Osteoblast (primary cell): ENCODE measurements around the gene CBFA2T3. TPM values are rescaled to one million over a fixed set of nuclear protein-coding genes. Genes with fewer than 3 reads are reported as not detected.
A peak's percentile ranks its signal among the peaks of the same experiment; 100 is the strongest.

Experiments used
- DNase-seq: peaks from one replicate; pipeline ENCODE4 v3.0.0; 2011; ENCODE audit warnings: low spot score, mixed read lengths; ENCODE audit not compliant: insufficient read length; ENCODE audit errors: missing footprints
- H2AFZ ChIP-seq: 2 replicates; pipeline ENCODE4 v1.6.0; 2011; ENCODE audit warnings: mild to moderate bottlenecking, low read length
- H3K27ac ChIP-seq: 2 replicates; pipeline ENCODE4 v1.5.1; 2011; ENCODE audit warnings: mild to moderate bottlenecking, low read depth, low read length, moderate library complexity
- H3K27me3 ChIP-seq: 2 replicates; pipeline ENCODE4 v1.6.0; 2012; ENCODE audit warnings: mild to moderate bottlenecking, control low read depth, inconsistent platforms, low read length, moderate library complexity; ENCODE audit not compliant: insufficient read depth
- H3K36me3 ChIP-seq: 2 replicates; pipeline ENCODE4 v1.5.1; 2011; ENCODE audit warnings: mild to moderate bottlenecking, low read length, control low read depth, moderate library complexity; ENCODE audit not compliant: insufficient read depth
- H3K4me1 ChIP-seq: 2 replicates; pipeline ENCODE4 v1.5.1; 2011; ENCODE audit warnings: mild to moderate bottlenecking, low read length, control low read depth, moderate library complexity; ENCODE audit not compliant: insufficient read depth
- H3K4me2 ChIP-seq: 2 replicates; pipeline ENCODE4 v1.6.0; 2011; ENCODE audit warnings: mild to moderate bottlenecking, low read length; ENCODE audit not compliant: insufficient read depth
- H3K4me3 ChIP-seq: fragments of 200-600 bp; sonication (generic); 3 replicates; pipeline ENCODE4 v1.5.1; 2012; ENCODE audit warnings: mild to moderate bottlenecking, low read length, inconsistent platforms; ENCODE audit not compliant: insufficient read depth
- H3K79me2 ChIP-seq: 2 replicates; pipeline ENCODE4 v1.6.0; 2012; ENCODE audit warnings: mild to moderate bottlenecking, low read length, control low read depth, inconsistent platforms; ENCODE audit not compliant: insufficient read depth
- H3K9me3 ChIP-seq: 2 replicates; pipeline ENCODE4 v1.5.1; 2011; ENCODE audit warnings: low read depth, low read length, control low read depth
- H4K20me1 ChIP-seq: 2 replicates; pipeline ENCODE4 v1.6.0; 2012; ENCODE audit warnings: mild to moderate bottlenecking, low read length, control low read depth; ENCODE audit not compliant: insufficient read depth
- total RNA-seq: library from RNA; depleted of rRNA; stranded (reverse); fragments of >200 nt; gene quantifications from 2 replicates; pipeline ENCODE4 v1.2.3, GENCODE V29; 2012
- TF ChIP-seq, protein P1 (sequence below): IDR thresholded peaks from 2 replicates; pipeline ENCODE4 v1.5.1; 2011; ENCODE audit warnings: mild to moderate bottlenecking, low read depth, low read length, moderate library complexity; ENCODE audit errors: extremely low read depth

The CBFA2T3 gene
- total RNA-seq, 1 donor, result not detected

DNA sequence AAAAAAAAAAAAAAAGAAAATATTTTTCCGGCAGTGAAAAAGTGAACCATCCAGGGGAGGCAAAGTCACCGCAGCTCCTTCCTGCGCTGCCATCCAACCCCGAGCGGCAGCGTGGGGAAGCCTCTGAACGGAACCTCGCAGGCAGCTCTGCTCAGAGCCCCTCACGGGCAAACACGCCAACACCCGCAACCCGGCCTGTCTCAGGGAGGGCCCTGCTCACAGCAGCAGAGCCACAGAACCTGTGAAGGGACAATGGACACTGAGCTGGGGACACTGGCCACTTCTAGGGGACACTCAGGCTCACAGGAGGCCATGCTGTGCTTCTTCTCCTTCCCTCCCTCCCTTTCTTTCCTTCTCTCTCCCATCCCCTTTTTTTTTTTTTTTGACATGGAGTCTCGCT lies 143.9 kb downstream of the CBFA2T3 start:
- no peaks in the 10 kb centered on the region for H3K4me1 ChIP-seq
- no peak overlapping the region for H2AFZ ChIP-seq
- no peak for DNase-seq
- H3K27me3 ChIP-seq, result no peaks in the 10 kb centered on the region
- no peaks in the 10 kb centered on the region for H4K20me1 ChIP-seq
- H3K4me3 ChIP-seq, result no peak overlapping the region
- TF ChIP-seq, protein P1, sequence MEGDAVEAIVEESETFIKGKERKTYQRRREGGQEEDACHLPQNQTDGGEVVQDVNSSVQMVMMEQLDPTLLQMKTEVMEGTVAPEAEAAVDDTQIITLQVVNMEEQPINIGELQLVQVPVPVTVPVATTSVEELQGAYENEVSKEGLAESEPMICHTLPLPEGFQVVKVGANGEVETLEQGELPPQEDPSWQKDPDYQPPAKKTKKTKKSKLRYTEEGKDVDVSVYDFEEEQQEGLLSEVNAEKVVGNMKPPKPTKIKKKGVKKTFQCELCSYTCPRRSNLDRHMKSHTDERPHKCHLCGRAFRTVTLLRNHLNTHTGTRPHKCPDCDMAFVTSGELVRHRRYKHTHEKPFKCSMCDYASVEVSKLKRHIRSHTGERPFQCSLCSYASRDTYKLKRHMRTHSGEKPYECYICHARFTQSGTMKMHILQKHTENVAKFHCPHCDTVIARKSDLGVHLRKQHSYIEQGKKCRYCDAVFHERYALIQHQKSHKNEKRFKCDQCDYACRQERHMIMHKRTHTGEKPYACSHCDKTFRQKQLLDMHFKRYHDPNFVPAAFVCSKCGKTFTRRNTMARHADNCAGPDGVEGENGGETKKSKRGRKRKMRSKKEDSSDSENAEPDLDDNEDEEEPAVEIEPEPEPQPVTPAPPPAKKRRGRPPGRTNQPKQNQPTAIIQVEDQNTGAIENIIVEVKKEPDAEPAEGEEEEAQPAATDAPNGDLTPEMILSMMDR, result no peak
- H3K4me2 ChIP-seq, result no peak overlapping the region
- no peaks in the 10 kb centered on the region for H3K9me3 ChIP-seq
- H3K36me3 ChIP-seq, result no peaks in the 10 kb centered on the region
- no peak overlapping the region for H3K27ac ChIP-seq
- no peaks in the 10 kb centered on the region for H3K79me2 ChIP-seq

DNA sequence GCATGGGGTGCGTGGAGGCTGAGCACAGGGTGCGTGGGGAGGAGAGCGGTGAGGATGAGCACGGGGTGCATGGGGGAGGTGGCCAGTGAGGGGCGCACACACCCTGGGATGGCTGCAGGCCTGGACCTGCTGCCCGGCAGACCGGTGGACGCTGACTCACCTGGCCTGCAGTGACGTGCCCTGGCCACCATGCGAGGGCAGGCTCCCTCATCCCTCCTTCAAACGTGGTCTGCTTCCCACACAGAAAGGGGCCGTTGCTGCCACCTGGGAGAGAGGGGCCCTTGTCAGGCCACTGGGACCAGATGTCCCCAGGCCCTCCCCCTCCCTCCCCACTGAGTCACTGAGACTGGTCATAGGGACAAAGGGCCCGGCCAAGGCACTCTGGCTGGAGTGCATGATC lies 145.2 kb downstream of the CBFA2T3 start:
- H3K79me2 ChIP-seq, result no peaks in the 10 kb centered on the region
- H2AFZ ChIP-seq, result no peak overlapping the region
- no peak overlapping the region for H3K27ac ChIP-seq
- DNase-seq, result peak; percentile 95
- H3K4me3 ChIP-seq, result no peak overlapping the region
- TF ChIP-seq, protein P1, result no peak
- no peaks in the 10 kb centered on the region for H3K27me3 ChIP-seq
- no peaks in the 10 kb centered on the region for H3K4me1 ChIP-seq
- no peaks in the 10 kb centered on the region for H4K20me1 ChIP-seq
- H3K36me3 ChIP-seq, result no peaks in the 10 kb centered on the region
- no peak overlapping the region for H3K4me2 ChIP-seq
- no peaks in the 10 kb centered on the region for H3K9me3 ChIP-seq

DNA sequence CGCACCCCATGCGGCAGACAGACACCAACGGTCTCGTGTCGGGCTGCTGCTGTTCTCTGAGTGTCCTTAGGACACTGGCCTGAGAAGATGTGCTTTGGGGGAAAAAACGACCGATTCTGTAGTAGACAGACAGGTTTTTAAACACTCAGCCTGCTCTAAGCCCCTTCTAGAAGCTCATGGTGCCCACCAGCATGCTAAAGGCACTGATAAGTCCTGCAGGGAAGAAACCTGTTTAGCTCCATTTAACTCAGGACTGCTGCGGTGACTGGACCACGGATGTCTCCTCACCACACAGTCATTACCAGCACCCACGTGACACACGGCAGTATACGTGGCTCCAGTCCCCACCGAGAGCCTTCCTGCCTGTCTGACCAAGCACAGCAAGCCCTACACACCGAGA lies 146.2 kb downstream of the CBFA2T3 start:
- no peak overlapping the region for H2AFZ ChIP-seq
- H3K36me3 ChIP-seq, result no peaks in the 10 kb centered on the region
- DNase-seq, result no peak
- H3K9me3 ChIP-seq, result no peaks in the 10 kb centered on the region
- TF ChIP-seq, protein P1, result no peak
- no peaks in the 10 kb centered on the region for H3K79me2 ChIP-seq
- H3K27ac ChIP-seq, result no peak overlapping the region
- H3K4me2 ChIP-seq, result no peak overlapping the region
- H3K4me3 ChIP-seq, result no peak overlapping the region
- no peaks in the 10 kb centered on the region for H3K4me1 ChIP-seq
- no peaks in the 10 kb centered on the region for H3K27me3 ChIP-seq
- no peaks in the 10 kb centered on the region for H4K20me1 ChIP-seq

DNA sequence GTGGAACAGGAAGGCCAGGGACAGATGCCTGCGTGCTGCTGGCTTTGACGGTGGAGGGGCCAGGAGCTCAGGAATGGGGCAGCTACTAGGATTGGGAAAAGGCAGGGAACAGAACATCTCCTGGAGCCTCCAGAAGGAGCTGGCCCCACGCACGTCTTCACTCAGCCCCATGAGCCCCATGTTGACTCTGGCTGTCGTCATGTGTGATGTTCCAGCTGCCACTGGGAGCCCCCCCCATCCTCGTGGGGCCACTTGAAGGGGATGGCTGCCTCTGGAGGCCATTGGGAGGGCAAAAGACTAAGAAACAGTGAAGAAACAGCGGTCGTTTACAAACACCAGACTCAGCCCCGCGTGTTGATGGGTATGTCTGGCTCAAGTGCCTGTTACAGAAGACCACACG lies 146.7 kb downstream of the CBFA2T3 start:
- Histone ChIP-seq H3K4me1 (no peaks in the 10 kb centered on the region), H3K4me2 (no peak overlapping the region), H2AFZ (no peak overlapping the region), H3K27me3 (no peaks in the 10 kb centered on the region), H3K4me3 (no peak overlapping the region), H3K36me3 (no peaks in the 10 kb centered on the region), H4K20me1 (no peaks in the 10 kb centered on the region), H3K9me3 (no peaks in the 10 kb centered on the region), H3K27ac (no peak overlapping the region), H3K79me2 (no peaks in the 10 kb centered on the region)
- TF ChIP-seq, protein P1, result no peak
- DNase-seq, result no peak
